ENCODE data around the gene RPAIN.
"Not testable (repeated sequence)": the region's sequence is repeated elsewhere in the genome, so short reads cannot be mapped to it uniquely, and the experiment has no call there.

Gene RPAIN

DNA sequence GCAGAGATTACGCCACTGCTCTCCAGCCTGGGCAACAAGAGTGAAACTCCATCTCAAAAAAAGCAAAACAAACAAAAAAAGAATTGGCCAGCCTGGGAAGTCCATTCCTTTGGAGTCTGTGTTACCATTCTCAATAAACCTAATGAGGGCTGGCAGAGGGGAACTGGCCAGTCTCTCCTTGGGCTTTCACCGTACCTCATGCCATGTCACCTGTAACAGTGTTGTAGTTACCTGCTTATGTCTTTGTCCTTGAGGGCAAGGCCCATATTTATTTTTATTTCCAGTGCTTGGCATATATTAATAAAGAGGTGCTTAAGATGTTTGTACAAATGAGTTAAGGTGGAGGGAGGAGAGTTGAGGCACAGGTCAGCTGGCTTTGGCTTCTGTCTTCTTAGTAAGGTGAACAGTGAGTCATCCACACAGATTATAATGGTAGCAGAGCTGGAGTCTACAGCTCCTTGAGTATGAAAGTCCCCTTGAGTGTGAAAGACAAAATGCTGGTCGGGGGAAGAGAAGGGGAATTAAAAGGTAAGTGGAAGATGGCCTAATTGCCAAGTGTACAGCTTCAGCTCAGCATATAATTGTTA is 10.5 kb downstream of the RPAIN start:
- no peak for DNase-seq

DNA sequence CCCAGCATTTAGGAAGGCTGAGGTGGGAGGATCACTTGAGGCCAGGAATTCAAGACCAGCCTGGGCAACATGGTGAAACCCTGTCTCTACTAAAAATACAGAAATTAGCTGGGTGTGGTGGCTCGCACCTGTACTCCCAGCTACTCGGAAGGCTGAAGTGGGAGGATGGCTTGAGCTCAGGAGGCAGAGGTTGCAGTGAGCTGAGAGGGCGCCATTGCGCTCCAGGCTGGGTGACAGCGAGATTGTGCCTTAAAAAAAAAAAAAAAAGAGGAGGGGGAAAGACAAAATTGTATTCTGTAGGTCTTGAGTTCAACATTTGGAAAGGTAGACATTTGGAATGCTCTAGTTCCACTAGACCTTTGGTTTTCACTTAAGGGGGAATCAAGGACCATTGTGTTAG is 11.3 kb downstream of the RPAIN start:
- not testable (repeated sequence) for DNase-seq

DNA sequence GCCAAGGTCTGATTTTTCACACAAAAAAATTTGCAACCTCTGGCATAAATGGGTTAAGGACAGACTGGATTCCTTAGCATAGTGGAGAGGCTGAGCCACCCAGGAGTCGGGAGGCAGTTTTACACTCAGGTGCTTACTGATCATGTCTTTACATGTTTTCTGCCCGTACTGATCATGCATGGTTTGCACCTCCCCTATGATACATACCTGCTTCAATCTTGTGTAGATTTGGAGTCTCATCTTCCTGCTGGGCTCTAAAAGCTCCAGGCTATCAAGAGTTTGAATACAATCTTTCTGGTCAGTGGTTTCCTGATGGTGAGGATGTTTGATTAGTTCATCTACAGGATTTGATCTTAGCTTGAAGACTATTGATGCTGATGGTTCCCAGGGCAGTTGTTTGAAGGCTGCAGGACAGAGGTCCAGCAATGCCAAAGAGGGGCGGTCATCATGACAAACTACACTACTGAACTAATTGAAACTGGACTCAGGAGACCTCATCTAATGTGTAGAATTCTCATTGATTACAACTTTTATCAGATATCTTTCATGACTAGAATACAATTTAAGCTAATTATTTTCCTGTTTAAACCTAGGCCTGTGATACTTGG is 12.1 kb downstream of the RPAIN start:
- no peak for DNase-seq

- DNase-seq, result no peak
These were observed 15.0 kb downstream of the RPAIN start for GRCh38 chr17:5434984-5435383.

- not testable (repeated sequence) for DNase-seq
These were observed 15.9 kb downstream of the RPAIN start for GRCh38 chr17:5435781-5436315.

- no peak for DNase-seq
These were observed 17.8 kb downstream of the RPAIN start for GRCh38 chr17:5437721-5438317.

DNA sequence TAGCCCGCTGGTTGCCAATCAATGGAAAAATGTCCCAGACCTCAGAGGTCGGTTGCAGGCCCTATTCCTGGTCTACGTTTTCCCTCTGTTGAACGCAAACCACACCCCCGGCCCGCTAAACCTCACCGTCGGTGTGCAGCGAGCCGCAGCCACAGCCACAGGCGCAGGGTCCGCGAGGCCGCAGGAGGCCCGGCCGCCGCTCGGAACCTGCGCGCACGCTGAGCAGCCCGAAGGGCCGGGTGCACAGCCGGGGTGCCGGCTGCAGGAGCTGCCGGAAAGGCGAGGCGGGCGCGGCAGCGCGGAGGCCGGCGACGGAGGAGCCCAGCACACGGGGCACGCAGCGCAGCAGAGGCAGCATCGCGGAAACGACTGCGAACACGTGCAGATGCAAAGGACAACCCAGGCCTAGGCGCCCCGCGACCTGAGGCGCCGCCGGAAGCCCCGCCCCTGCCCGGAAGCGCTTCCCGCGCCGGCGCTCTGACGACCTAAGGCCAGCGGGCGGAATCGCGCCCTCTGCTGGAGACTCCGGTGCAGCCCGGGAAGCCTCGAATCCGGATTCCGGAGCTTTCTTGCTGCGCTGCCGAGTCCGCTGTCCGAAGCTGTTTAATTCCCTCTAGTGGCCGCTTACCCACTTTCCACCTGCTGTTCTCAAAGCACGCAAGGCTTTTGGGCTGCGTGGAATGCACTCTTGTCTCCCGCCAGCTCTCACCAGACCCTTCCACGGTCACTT is 18.9 kb downstream of the RPAIN start, which contains the start of gene C1QBP:
Gene C1QBP (minus strand): TSS at position 440 of the 730 bp plus-strand sequence. CDS start 82 bp downstream, at position 358.
- DNase-seq, result peak; percentile 93

DNA sequence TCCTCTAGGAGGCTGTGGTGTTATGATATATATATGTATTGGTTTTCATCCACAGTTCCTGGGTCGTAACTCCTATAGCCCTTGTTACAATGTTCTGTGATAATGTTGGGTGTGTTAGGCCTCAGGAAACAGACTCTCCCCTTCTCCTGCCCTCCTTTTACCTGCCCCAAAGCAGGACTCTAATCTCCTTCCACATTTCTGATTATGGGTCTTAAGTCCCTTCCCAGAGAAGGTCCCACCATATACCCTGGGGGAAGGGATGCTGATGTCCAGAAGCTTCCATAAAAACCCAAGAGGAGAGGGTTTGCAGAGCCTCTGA is 19.4 kb downstream of the RPAIN start:
- no peak for DNase-seq

GRCh38 chr17:5443728-5444127 is 23.7 kb downstream of the RPAIN start:
- DNase-seq, result no peak

GRCh38 chr17:5444209-5444608 is 24.2 kb downstream of the RPAIN start:
- no peak for DNase-seq

DNA sequence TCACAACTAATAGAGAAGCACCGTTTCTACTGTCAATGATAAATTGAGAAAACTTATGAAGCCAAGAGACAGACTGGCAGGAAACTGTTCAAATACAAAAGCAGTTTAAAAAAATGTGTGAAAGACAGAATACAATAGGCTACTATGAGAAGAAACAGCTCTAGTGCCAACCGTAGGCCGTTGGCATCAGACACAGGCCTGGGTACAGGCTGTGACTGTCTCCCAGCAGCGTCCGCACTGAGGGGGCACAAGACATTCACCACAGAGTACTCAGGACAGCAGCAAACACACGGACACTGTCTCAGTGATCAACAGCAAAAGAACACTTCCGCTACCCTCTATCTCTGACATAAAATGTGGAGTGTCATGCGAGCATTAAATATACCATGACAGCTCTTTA is 26.8 kb downstream of the RPAIN start:
- DNase-seq, result no peak

DNA sequence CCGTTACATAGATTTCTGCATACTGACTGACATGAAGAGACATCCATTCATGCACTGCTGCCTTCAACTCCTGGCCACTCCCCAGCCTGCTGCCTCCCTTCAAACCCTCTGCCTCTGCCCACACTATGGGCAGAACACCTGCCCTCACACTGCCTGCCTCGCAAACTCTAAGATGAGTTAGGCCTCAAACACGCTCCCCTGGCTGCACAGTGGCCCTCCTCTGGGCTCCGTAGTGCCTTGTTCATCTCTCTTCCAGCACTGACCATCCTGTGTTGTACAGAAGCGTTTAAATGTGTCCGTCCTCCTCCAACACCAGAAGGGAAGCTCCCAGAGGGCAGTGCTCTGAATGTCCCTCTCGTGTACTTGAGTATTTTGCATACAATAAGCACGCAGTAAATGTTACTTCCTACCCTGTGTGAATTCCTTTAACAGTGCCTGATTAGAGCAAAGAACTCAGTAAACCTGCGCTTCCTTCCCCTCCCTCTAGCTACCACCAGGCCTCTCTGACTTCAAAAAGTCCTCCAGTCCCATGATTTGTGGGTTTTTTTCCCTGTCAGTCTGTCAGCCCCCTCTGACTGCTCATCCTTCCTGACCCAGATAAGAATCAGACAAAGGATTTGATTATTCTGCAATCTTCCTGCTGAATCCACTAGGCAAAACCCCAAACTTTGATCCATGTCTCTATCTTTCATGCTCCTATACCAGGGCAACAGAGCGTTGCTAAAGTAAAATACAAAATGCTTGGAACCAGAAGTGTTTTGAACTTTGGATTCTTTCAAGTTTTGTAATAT is 44.9 kb downstream of the RPAIN start:
- no peak for DNase-seq

- no peak for DNase-seq
These were observed 46.3 kb downstream of the RPAIN start for GRCh38 chr17:5466295-5466694.

DNA sequence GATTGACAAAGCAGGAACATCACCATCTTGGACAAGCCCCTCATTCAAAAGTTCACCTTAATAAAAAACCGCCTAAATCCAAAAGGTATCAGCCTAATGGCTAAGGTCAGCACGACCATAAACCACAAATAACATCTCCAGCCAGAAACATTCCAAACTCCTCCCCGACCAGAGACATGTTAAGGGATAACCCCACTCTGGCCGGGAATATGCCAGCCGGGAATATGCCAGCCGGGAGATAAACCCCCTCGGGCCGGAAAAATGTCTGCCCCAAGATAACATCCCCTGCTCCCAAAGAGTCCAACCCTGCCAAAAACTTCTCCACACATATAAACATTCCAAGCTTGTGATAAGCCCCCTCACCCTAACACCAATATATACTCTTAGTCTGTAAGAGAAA is 47.4 kb downstream of the RPAIN start:
- no peak for DNase-seq

GRCh38 chr17:5468075-5468473 is 48.1 kb downstream of the RPAIN start:
- DNase-seq, result no peak

- DNase-seq, result no peak
These were observed 52.5 kb downstream of the RPAIN start for GRCh38 chr17:5472511-5472910.

DNA sequence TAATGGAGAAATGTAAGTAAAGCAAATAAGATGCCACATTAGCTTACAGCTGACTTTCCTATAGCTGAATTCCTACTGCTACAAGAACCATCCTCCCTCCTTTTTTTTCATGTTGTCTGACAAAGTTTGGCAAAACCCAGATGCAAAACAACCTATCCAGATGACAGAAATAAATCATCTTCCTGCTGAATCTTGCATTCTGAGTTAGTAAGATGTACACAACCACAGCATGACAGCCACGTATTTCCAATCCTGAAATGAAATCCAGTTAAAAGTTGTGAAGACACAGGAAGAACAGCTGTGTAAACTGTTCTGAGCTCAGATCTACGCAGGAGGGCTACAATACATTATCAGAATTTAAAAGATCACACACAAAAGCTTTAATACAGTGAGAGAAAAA is 53.9 kb downstream of the RPAIN start:
- no peak for DNase-seq

DNA sequence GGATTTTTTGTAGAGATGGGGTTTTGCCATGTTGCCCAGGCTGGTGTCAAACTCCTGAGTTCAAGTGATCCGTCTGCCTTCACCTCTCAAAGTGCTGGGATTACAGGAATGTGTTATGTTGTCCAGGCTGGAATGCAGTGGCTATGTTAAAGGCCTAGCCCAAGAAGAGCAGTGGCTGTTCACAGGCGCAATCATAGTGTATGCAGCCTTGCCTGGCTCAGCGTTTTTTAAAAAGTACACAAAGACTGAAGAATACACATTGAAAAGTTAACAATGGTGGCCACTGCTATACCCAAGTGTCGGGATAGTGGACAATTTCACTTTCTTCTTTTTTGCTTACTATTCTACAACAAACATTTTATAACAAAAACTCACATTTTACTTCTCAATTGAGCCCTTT is 59.0 kb downstream of the RPAIN start:
- no peak for DNase-seq

DNA sequence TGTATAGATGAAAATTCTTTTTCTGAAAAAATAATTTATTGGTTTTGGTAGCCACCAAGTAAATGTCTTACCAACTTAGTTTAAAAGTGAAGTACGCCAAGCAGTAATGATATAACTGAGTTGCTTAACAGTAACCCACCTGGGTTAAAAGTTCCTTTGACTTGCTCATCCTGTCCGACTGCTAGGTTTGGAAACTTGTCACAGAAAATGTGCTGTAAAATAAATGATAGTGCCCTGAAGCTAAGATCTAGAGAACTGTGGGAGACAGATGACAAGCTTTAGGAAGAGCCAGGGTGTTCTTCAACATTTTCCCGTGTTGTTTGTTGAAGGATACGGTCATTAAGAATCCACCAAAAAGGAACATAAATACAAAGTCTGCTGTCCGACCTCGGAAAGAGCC is 61.0 kb downstream of the RPAIN start:
- no peak for DNase-seq

GRCh38 chr17:5481451-5481850 is 61.5 kb downstream of the RPAIN start:
- DNase-seq, result no peak
